HepG2 (cell line): ENCODE results near the gene TAF11. TPM values are rescaled to one million over a fixed set of nuclear protein-coding genes. Genes with fewer than 3 reads are reported as not detected.

ENCODE experiments used
- ATAC-seq: fragments of 200-7000 bp; cut with Tn5 transposase; 3 replicates; pipeline ENCODE4 v1.9.1; 2020; ENCODE audit warnings: mild to moderate bottlenecking, moderate library complexity
- BruUV-seq: library from RNA; stranded (reverse); fragments of 400-500 nt; replicated peaks from 2 replicates; lab custom pipeline; 2021; lab: Mats Ljungman, UMichigan
- CTCF ChIA-PET: fragments of 300-600 bp; formaldehyde crosslinking; extraction: SDS; loops from one replicate; lab custom pipeline; 2021; ENCODE audit warnings: low total read pairs, inconsistent platforms, low intra/inter-chr PET ratio; lab: Yijun Ruan, JAX
- POLR2A ChIA-PET: fragments of 350-600 bp; sonication (Branson Sonifier 250); formaldehyde crosslinking; loops from one replicate; lab custom pipeline; 2020; ENCODE audit warnings: antibody characterized with exemption, inconsistent platforms; lab: Yijun Ruan, JAX
- DNase-seq: peaks from one replicate; pipeline ENCODE4 v3.0.0-alpha.2; 2015; ENCODE audit warnings: low spot score
- FAIRE-seq: peaks from 3 replicates; lab custom pipeline; 2011; peaks lifted over from hg19 to GRCh38; lab: Jason Lieb, UNC
- H2AFZ ChIP-seq: one replicate; pipeline ENCODE4 v1.6.1; 2011; ENCODE audit warnings: low read length, inconsistent platforms
- H3K27ac ChIP-seq: fragments of 300-600 bp; 3 replicates; pipeline ENCODE4 v1.8.0; 2011; ENCODE audit warnings: mixed run types, mild to moderate bottlenecking, mixed read lengths, low read length, inconsistent platforms; ENCODE audit not compliant: insufficient read depth; ENCODE audit errors: extremely low read length
- H3K27me3 ChIP-seq, 2 experiments: fragments of 200-600 bp in 1 of 2; 2 replicates in 1 of 2; 3 replicates in 1 of 2; pipeline versions ENCODE4 v1.6.0 to v1.8.0; 2011; ENCODE audit warnings: low read length in 2 of 2, mild to moderate bottlenecking in 2 of 2, moderate library complexity in 2 of 2, inconsistent platforms in 1 of 2; ENCODE audit not compliant: insufficient read depth in 2 of 2, control insufficient read depth in 1 of 2
- H3K36me3 ChIP-seq, 2 experiments: fragments of 200-600 bp in 1 of 2; replicated peaks in 1 of 2; 2 replicates in 1 of 2; 3 replicates in 1 of 2; pipeline versions ENCODE4 v1.5.1 to v1.8.0; 2011; ENCODE audit warnings: low read length in 2 of 2, inconsistent platforms in 1 of 2; ENCODE audit not compliant: insufficient read depth in 2 of 2, control insufficient read depth in 1 of 2
- H3K4me1 ChIP-seq: 2 replicates; pipeline ENCODE4 v1.5.1; 2012; ENCODE audit warnings: low read length, inconsistent platforms; ENCODE audit not compliant: insufficient read depth
- H3K4me2 ChIP-seq: 2 replicates; pipeline ENCODE4 v1.6.0; 2011; ENCODE audit warnings: low read depth, low read length, inconsistent platforms
- H3K4me3 ChIP-seq, 3 experiments: fragments of 200-600 bp in 1 of 3; sonication (generic), shearing (Covaris generic) in 1 of 3; replicated peaks in 1 of 3; 2 replicates each; pipeline ENCODE4 v1.5.1; 2011 to 2016; ENCODE audit warnings: low read length in 3 of 3, inconsistent platforms in 2 of 3, low read depth in 2 of 3, mild to moderate bottlenecking in 2 of 3, control low read depth in 1 of 3, mixed read lengths in 1 of 3; ENCODE audit not compliant: insufficient read depth in 1 of 3
- H3K79me2 ChIP-seq: one replicate; pipeline ENCODE4 v1.6.1; 2011; ENCODE audit warnings: low read length, inconsistent platforms; ENCODE audit not compliant: insufficient read depth
- H3K9ac ChIP-seq: 2 replicates; pipeline ENCODE4 v1.6.0; 2011; ENCODE audit warnings: mild to moderate bottlenecking, low read depth, low read length, inconsistent platforms; ENCODE audit not compliant: insufficient read depth
- H3K9me3 ChIP-seq: 2 replicates; pipeline ENCODE4 v1.5.1; 2012; ENCODE audit warnings: mild to moderate bottlenecking, low read length
- H4K20me1 ChIP-seq: 2 replicates; pipeline ENCODE4 v1.6.0; 2011; ENCODE audit warnings: inconsistent platforms, mild to moderate bottlenecking, low read length, moderate library complexity; ENCODE audit not compliant: insufficient read depth
- ATF1 ChIP-seq: IDR thresholded peaks from 2 replicates; pipeline ENCODE4 v1.6.1; 2016; ENCODE audit warnings: mild to moderate bottlenecking, control low read depth
- ATM ChIP-seq: fragments of 450-650 bp; IDR thresholded peaks from 2 replicates; pipeline ENCODE4 v1.7.1; 2017; ENCODE audit warnings: mild to moderate bottlenecking, borderline replicate concordance
- HNRNPK ChIP-seq: fragments of 200-400 bp; formaldehyde crosslinking; IDR thresholded peaks from 2 replicates; pipeline ENCODE4 v1.6.1; 2018; ENCODE audit warnings: low read length, low read depth, moderate library complexity, mild to moderate bottlenecking; ENCODE audit not compliant: poor library complexity, severe bottlenecking
- MIER2 ChIP-seq: IDR thresholded peaks from 2 replicates; pipeline ENCODE4 v1.6.1; 2016; ENCODE audit warnings: missing biosample characterization, missing genetic modification reagents
- NR2F2 ChIP-seq: IDR thresholded peaks from 2 replicates; pipeline ENCODE4 v1.6.1; 2012; ENCODE audit warnings: low read depth, inconsistent platforms, borderline replicate concordance
- PHF20 ChIP-seq: sonication (generic); formaldehyde crosslinking; IDR thresholded peaks from 2 replicates; pipeline ENCODE4 v1.5.0; 2020; ENCODE audit warnings: mild to moderate bottlenecking, missing genetic modification reagents
- SALL1 ChIP-seq: sonication (generic); formaldehyde crosslinking; IDR thresholded peaks from 2 replicates; pipeline ENCODE4 v1.8.0; 2022; ENCODE audit warnings: mild to moderate bottlenecking, missing genetic modification reagents
- SNAPC2 ChIP-seq: sonication (generic); formaldehyde crosslinking; IDR thresholded peaks from 2 replicates; pipeline ENCODE4 v1.8.1; 2022; ENCODE audit warnings: mild to moderate bottlenecking, missing genetic modification reagents
- SP1 ChIP-seq, 2 experiments: fragments of 450-650 bp in 1 of 2; sonication (generic) in 1 of 2; formaldehyde crosslinking in 1 of 2; IDR thresholded peaks; 2 replicates each; pipeline versions ENCODE4 v1.4.0 to v1.6.1; 2016 to 2020; ENCODE audit warnings: missing genetic modification reagents in 1 of 2
- SPEN ChIP-seq: sonication (generic); formaldehyde crosslinking; IDR thresholded peaks from 2 replicates; pipeline ENCODE4 v1.5.1; 2020; ENCODE audit warnings: low read depth, mild to moderate bottlenecking, missing genetic modification reagents
- YY1 ChIP-seq: IDR thresholded peaks from 2 replicates; pipeline ENCODE4 v1.6.1; 2011; ENCODE audit warnings: low read length, low read depth, moderate library complexity, mild to moderate bottlenecking; ENCODE audit not compliant: insufficient read depth, insufficient replicate concordance
- ZNF282 ChIP-seq: fragments of 450-650 bp; IDR thresholded peaks from 2 replicates; pipeline ENCODE4 v1.6.1; 2018; ENCODE audit not compliant: partially characterized antibody
- ZSCAN12 ChIP-seq: sonication (generic); formaldehyde crosslinking; IDR thresholded peaks from 2 replicates; pipeline ENCODE4 v1.9.0; 2021; ENCODE audit warnings: mild to moderate bottlenecking, missing genetic modification reagents
- WGBS: methylation state at CpG from one replicate; pipeline ENCODE4 v1.1.6; 2017; ENCODE audit warnings: low lambda C conversion rate; 5-methylcytosine and 5-hydroxymethylcytosine counted together
- in situ Hi-C: cut with HindIII; loops from 2 replicates; pipeline ENCODE4 v1.10.0; 2017; ENCODE audit warnings: low pct_unique_long_range_greater_than_20kb; ENCODE audit not compliant: extremely low pct_ligation_motif_present
- intact Hi-C: fragments of 100-400 bp; cut with micrococcal nuclease; formaldehyde crosslinking; loops from one replicate; pipeline ENCODE4 v1.10.0; 2022; ENCODE audit not compliant: unreplicated experiment
- polyA plus RNA-seq, 8 experiments: library from polyadenylated mRNA; depleted of rRNA in 3 of 8; stranded (reverse) in 7 of 8; unstranded in 1 of 8; fragments of >200 nt; fragmentation: Illumina TruSeq in 4 of 8; extraction: Trizol in 4 of 8; gene quantifications; 2 replicates each; pipeline versions ENCODE4 v1.2.1 to v1.2.3, GENCODE V29; 2011 to 2016; ENCODE audit warnings: low read depth in 4 of 8, missing spikeins in 1 of 8, mixed read lengths in 1 of 8; ENCODE audit not compliant: insufficient read depth in 1 of 8
- total RNA-seq, 5 experiments: library from RNA; depleted of rRNA; stranded (reverse); fragments of >200 nt; fragmentation: Illumina TruSeq; extraction: Trizol; gene quantifications; 2 replicates each; pipeline ENCODE4 v1.2.3, GENCODE V29; 2016; ENCODE audit warnings: low read depth in 1 of 5
- TF ChIP-seq, protein P1 (sequence below): sonication (generic); formaldehyde crosslinking; IDR thresholded peaks from 2 replicates; pipeline ENCODE4 v1.4.0; 2020; ENCODE audit warnings: mild to moderate bottlenecking, low read depth, missing genetic modification reagents
- TF ChIP-seq, protein P2 (sequence below): sonication (generic); formaldehyde crosslinking; IDR thresholded peaks from 2 replicates; pipeline ENCODE4 v1.4.0; 2020; ENCODE audit warnings: missing genetic modification reagents
- TF ChIP-seq, protein P3 (sequence below): fragments of 450-650 bp; IDR thresholded peaks from 2 replicates; pipeline ENCODE4 v1.6.1; 2016
- TF ChIP-seq, protein P4 (sequence below): sonication (generic); formaldehyde crosslinking; IDR thresholded peaks from 2 replicates; pipeline ENCODE4 v1.4.0; 2020; ENCODE audit warnings: missing genetic modification reagents; ENCODE audit errors: not compliant biosample characterization

The TAF11 gene
- total and polyA plus RNA-seq, 2 of the 13 experiments (the other 11 are each of a cell fraction or from before 2014, with no cell fraction given) = 35.4 to 73.6 TPM

DNA sequence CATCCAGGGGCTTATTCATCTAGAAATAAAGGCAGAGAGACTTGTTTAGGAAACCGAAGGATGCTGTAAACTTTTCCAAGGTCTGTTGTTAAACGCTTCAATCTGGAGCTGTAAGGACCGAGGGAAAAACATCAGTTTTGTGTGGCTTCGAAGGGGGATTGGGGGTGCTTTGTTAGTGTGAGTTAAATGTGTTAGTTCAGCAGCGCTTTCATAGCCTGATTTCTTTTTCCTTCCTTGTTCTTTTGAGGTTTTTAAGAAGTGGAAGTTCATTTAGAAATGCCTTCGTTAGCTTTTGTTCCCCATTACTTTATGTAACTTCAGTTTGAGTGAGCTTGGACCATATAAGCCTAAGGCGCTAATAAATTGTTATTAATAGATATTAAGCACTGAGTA, 2.7 kb upstream of the TAF11 start (continued):
- TF ChIP-seq, protein P1, sequence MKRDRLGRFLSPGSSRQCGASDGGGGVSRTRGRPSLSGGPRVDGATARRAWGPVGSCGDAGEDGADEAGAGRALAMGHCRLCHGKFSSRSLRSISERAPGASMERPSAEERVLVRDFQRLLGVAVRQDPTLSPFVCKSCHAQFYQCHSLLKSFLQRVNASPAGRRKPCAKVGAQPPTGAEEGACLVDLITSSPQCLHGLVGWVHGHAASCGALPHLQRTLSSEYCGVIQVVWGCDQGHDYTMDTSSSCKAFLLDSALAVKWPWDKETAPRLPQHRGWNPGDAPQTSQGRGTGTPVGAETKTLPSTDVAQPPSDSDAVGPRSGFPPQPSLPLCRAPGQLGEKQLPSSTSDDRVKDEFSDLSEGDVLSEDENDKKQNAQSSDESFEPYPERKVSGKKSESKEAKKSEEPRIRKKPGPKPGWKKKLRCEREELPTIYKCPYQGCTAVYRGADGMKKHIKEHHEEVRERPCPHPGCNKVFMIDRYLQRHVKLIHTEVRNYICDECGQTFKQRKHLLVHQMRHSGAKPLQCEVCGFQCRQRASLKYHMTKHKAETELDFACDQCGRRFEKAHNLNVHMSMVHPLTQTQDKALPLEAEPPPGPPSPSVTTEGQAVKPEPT (CRISPR knock-in tag) = no peak
- TF ChIP-seq SPEN = no peak
- TF ChIP-seq SALL1 (CRISPR knock-in tag) = no peak
- no peak for TF ChIP-seq ATM
- no peak for TF ChIP-seq SP1 (IDR thresholded peaks at IDR 0.05)
- no peak for TF ChIP-seq SP1 (CRISPR knock-in tag; IDR thresholded peaks at IDR 0.05)
- TF ChIP-seq ZNF282 = no peak
- no peak for TF ChIP-seq HNRNPK
- no peak for TF ChIP-seq ZSCAN12 (CRISPR knock-in tag)
- TF ChIP-seq, protein P2, sequence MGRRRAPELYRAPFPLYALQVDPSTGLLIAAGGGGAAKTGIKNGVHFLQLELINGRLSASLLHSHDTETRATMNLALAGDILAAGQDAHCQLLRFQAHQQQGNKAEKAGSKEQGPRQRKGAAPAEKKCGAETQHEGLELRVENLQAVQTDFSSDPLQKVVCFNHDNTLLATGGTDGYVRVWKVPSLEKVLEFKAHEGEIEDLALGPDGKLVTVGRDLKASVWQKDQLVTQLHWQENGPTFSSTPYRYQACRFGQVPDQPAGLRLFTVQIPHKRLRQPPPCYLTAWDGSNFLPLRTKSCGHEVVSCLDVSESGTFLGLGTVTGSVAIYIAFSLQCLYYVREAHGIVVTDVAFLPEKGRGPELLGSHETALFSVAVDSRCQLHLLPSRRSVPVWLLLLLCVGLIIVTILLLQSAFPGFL (CRISPR knock-in tag) = no peak

DNA sequence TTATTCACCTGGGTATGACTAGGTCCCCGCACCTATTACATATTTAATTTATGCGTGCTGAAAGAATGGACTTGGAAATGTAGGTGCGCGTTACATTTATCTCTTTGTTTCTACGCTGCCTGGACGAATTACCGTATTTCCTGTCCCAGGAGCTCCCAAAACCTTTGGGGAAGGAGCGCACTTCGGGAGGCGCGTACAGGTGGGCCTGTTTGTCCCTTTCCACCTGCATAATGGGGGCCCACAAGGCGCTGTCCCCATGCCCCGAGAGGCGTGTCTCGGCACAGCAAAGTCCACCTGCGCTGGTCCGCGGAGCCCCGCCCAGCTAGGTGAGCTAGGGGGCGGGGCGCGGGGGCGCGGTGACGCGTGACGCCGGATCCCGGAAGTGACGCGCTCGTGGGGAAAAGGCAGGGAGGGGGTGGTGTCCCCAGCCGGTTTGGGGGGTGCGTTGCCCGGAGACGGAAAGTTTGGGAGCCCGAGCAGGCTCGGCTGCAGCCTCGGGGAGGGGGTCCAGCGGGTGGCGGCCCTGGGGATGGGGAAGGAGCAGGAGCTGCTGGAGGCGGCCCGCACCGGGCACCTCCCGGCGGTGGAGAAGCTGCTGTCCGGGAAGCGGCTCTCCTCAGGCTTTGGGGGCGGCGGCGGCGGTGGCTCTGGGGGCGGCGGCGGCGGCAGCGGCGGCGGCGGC, 1.2 kb upstream of the TAF11 start, which contains the start of gene ANKS1A:
ANKS1A (plus strand) TSS at position 382 of the 682 bp plus-strand sequence; CDS start at position 530, 148 bp downstream.
- no peaks in the 10 kb centered on the region for H4K20me1 ChIP-seq
- H3K9ac ChIP-seq = peak within 1 kb of the TSS; percentile 88
- POLR2A ChIA-PET = interaction anchor here (0.6 to 2.7 kb wide), 5 partner anchors 10 to 370 kb away, joined by 3 to 19 read pairs (median 7); partner anchors contain the start of genes BLTP3A, SNRPC and ZNF76
- H3K36me3 ChIP-seq = no peaks in the 10 kb centered on the region; a peak in 1 of 5 replicates
- intact Hi-C loops = loop anchor here (2.0 to 5.0 kb wide), 2 partner anchors 64 to 97 kb away; partner anchors contain the start of gene BLTP3A
- peaks cover 55% of the 10 kb centered on the region for H3K4me1 ChIP-seq
- in situ Hi-C loops = no loop called here
- DNase-seq (peak; percentile 76), ATAC-seq (peak; percentile 75), FAIRE-seq (no peak)
- peaks cover 74% of the 10 kb centered on the region for H3K79me2 ChIP-seq
- no TSS peak for BruUV-seq
- peak within 1 kb of the TSS; percentile 74 for H2AFZ ChIP-seq
- CTCF ChIA-PET = no interaction called here
- H3K27me3 ChIP-seq = no peaks in the 10 kb centered on the region; a peak in 1 of 5 replicates
- peak within 1 kb of the TSS; percentile 83 for H3K4me2 ChIP-seq
- under 1% methylated on average over 19 of the region's 60 CpGs for WGBS
- H3K27ac ChIP-seq = peak within 1 kb of the TSS; percentile 84
- H3K9me3 ChIP-seq = no peaks in the 10 kb centered on the region
- peak within 1 kb of the TSS; percentile 92 to 97 (median 94) for H3K4me3 ChIP-seq
- TF ChIP-seq YY1 = peak; percentile 66
- TF ChIP-seq ATF1 = peak; percentile 92
- peak; percentile 80 for TF ChIP-seq SNAPC2
- peak; percentile 85 for TF ChIP-seq PHF20
- peak; percentile 63; the same call in 1 of the 2 replicates for TF ChIP-seq MIER2 (CRISPR knock-in tag)
- TF ChIP-seq, protein P3, sequence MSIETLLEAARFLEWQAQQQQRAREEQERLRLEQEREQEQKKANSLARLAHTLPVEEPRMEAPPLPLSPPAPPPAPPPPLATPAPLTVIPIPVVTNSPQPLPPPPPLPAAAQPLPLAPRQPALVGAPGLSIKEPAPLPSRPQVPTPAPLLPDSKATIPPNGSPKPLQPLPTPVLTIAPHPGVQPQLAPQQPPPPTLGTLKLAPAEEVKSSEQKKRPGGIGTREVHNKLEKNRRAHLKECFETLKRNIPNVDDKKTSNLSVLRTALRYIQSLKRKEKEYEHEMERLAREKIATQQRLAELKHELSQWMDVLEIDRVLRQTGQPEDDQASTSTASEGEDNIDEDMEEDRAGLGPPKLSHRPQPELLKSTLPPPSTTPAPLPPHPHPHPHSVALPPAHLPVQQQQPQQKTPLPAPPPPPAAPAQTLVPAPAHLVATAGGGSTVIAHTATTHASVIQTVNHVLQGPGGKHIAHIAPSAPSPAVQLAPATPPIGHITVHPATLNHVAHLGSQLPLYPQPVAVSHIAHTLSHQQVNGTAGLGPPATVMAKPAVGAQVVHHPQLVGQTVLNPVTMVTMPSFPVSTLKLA = peak; percentile 68
- TF ChIP-seq NR2F2 = peak; percentile 55; the same call in 1 of the 2 replicates
- TF ChIP-seq, protein P4, sequence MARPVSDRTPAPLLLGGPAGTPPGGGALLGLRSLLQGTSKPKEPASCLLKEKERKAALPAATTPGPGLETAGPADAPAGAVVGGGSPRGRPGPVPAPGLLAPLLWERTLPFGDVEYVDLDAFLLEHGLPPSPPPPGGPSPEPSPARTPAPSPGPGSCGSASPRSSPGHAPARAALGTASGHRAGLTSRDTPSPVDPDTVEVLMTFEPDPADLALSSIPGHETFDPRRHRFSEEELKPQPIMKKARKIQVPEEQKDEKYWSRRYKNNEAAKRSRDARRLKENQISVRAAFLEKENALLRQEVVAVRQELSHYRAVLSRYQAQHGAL (CRISPR knock-in tag) = no peak
